Esophagus squamous epithelium (tissue), 4 donors: ENCODE measurements around the gene FBXO24.

Experiments
- CTCF ChIP-seq, 6 experiments: fragments of 450-650 bp in 4 of 6; fragments of 200-600 bp in 2 of 6; sonication (generic) in 2 of 6; IDR thresholded peaks; one replicate each; pipeline ENCODE4 v1.5.1; 2016 to 2019; ENCODE audit warnings: antibody characterized with exemption in 6 of 6, mild to moderate bottlenecking in 4 of 6, moderate library complexity in 4 of 6
- POLR2A ChIP-seq, 4 donors: fragments of 450-650 bp; IDR thresholded peaks; one replicate each; pipeline ENCODE4 v1.6.1; 2017; ENCODE audit warnings: antibody characterized with exemption in 4 of 4, mild to moderate bottlenecking in 4 of 4, moderate library complexity in 3 of 4

GRCh38 chr7:100562195-100563099, 23.7 kb upstream of the FBXO24 start:
- no peak for TF ChIP-seq CTCF (IDR thresholded peaks at IDR 0.05)
- TF ChIP-seq POLR2A (IDR thresholded peaks at IDR 0.05), result no peak
